RWPE2 (cell line): ENCODE measurements around the gene FLRT3.

ENCODE experiments used
- ATAC-seq: fragments of 200-7000 bp; cut with Tn5 transposase; 3 replicates; pipeline ENCODE4 v1.9.1; 2021; ENCODE audit warnings: low read depth
- DNase-seq: peaks from one replicate; pipeline ENCODE4 v3.0.0-alpha.2; 2020; ENCODE audit warnings: low spot score
- H3K27ac ChIP-seq: fragments of 450-650 bp; 2 replicates; pipeline ENCODE4 v1.5.1; 2017; ENCODE audit warnings: mild to moderate bottlenecking; ENCODE audit not compliant: poor library complexity, severe bottlenecking
- H3K27me3 ChIP-seq: fragments of 250-450 bp; sonication (Bioruptor Pico); 2 replicates; pipeline ENCODE4 v1.5.1; 2021; ENCODE audit warnings: mild to moderate bottlenecking, moderate library complexity; ENCODE audit not compliant: insufficient read depth, poor library complexity, severe bottlenecking
- H3K36me3 ChIP-seq: fragments of 250-450 bp; sonication (Bioruptor Pico); 2 replicates; pipeline ENCODE4 v1.5.1; 2020; ENCODE audit warnings: low read depth, mild to moderate bottlenecking, moderate library complexity
- H3K4me1 ChIP-seq: fragments of 250-450 bp; sonication (Bioruptor Pico); 2 replicates; pipeline ENCODE4 v1.5.1; 2021; ENCODE audit warnings: mild to moderate bottlenecking, moderate library complexity; ENCODE audit not compliant: insufficient read depth, poor library complexity, severe bottlenecking
- H3K4me3 ChIP-seq: fragments of 250-450 bp; sonication (Bioruptor Pico); 2 replicates; pipeline ENCODE4 v1.5.1; 2021; ENCODE audit warnings: mild to moderate bottlenecking, moderate library complexity; ENCODE audit not compliant: severe bottlenecking
- H3K9me3 ChIP-seq: fragments of 250-450 bp; sonication (Bioruptor Pico); 2 replicates; pipeline ENCODE4 v1.5.1; 2021; ENCODE audit warnings: mild to moderate bottlenecking, moderate library complexity; ENCODE audit not compliant: severe bottlenecking
- CTCF ChIP-seq: fragments of 450-650 bp; IDR thresholded peaks from one replicate; pipeline ENCODE4 v1.5.1; 2017; ENCODE audit warnings: mild to moderate bottlenecking, moderate library complexity; ENCODE audit not compliant: poor library complexity, severe bottlenecking

Gene FLRT3

GRCh38 chr20:14288341-14289330 lies 48.8 kb downstream of the FLRT3 start:
- peak; percentile 97 for ATAC-seq
- no peak overlapping the region for H3K4me3 ChIP-seq
- H3K27me3 ChIP-seq, result no peaks in the 10 kb centered on the region
- no peaks in the 10 kb centered on the region for H3K9me3 ChIP-seq
- no peaks in the 10 kb centered on the region for H3K36me3 ChIP-seq
- TF ChIP-seq CTCF, result no peak
- no peak for DNase-seq
- H3K4me1 ChIP-seq, result peaks cover 37% of the 10 kb centered on the region
- H3K27ac ChIP-seq, result peak overlapping the region; percentile 99

- no peak for DNase-seq
- no peak overlapping the region for H3K4me3 ChIP-seq
- no peak for TF ChIP-seq CTCF
- ATAC-seq, result no peak
- H3K27ac ChIP-seq, result peak overlapping the region; percentile 99
- no peaks in the 10 kb centered on the region for H3K27me3 ChIP-seq
- H3K4me1 ChIP-seq, result peaks cover 38% of the 10 kb centered on the region
- no peaks in the 10 kb centered on the region for H3K9me3 ChIP-seq
- no peaks in the 10 kb centered on the region for H3K36me3 ChIP-seq
Observed at GRCh38 chr20:14284443-14284842, 53.0 kb downstream of the FLRT3 start.

GRCh38 chr20:14282140-14282539 lies 55.3 kb downstream of the FLRT3 start:
- TF ChIP-seq CTCF, result no peak
- Histone ChIP-seq H3K4me3 (no peak overlapping the region), H3K27ac (no peak overlapping the region), H3K27me3 (no peaks in the 10 kb centered on the region), H3K36me3 (no peaks in the 10 kb centered on the region), H3K9me3 (no peaks in the 10 kb centered on the region), H3K4me1 (peaks cover 18% of the 10 kb centered on the region)
- DNase-seq, result no peak
- ATAC-seq, result no peak
